Body of pancreas (tissue), 4 donors: ENCODE results near the gene IL4.

Experiments used
- CTCF ChIP-seq, 7 experiments: fragments of 450-650 bp in 4 of 7; fragments of 200-600 bp in 3 of 7; sonication (generic) in 3 of 7; IDR thresholded peaks; one replicate each; pipeline ENCODE4 v1.5.1; 2016 to 2019; ENCODE audit warnings: antibody characterized with exemption in 7 of 7
- POLR2A ChIP-seq, 3 donors: fragments of 450-650 bp; IDR thresholded peaks; one replicate each; pipeline ENCODE4 v1.6.1; 2016; ENCODE audit warnings: antibody characterized with exemption in 3 of 3, mild to moderate bottlenecking in 2 of 3

DNA sequence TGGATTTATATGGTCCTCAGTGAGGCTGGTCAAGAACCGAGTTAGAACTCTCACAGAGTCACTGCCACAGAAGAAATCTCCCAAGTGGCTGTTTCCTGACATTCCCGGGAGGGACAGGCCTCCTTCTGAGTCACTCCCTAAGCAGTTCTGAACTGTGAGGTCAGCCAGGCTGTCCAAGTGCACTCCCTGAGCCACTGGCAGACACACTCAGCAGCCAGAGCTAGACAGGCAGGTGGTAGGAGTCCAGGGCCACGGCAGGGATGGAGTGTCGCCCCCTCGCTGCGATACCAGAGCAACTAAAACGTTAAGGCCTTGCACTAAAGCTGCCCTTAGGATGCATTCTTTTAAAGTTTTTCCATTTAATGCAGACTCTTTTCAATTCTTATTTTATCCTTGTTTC, 3.4 kb downstream of the IL4 start:
- TF ChIP-seq POLR2A (IDR thresholded peaks at IDR 0.05) (no peak), CTCF (IDR thresholded peaks at IDR 0.05) (no peak)
